Hindlimb muscle (tissue), 1 donor: ENCODE data around the gene TBX20. TPM values are rescaled to one million over a fixed set of nuclear protein-coding genes. Genes with fewer than 3 reads are reported as not detected.
"Not testable (repeated sequence)": the region's sequence is repeated elsewhere in the genome, so short reads cannot be mapped to it uniquely, and the experiment has no call there.

Source experiments
- DNase-seq: peaks from one replicate; pipeline ENCODE4 v3.0.0-alpha.2; 2013
- polyA plus RNA-seq: library from polyadenylated mRNA; unstranded; fragments of 120-200 nt; gene quantifications from one replicate; pipeline ENCODE4 v1.2.1, GENCODE V29; 2013; ENCODE audit not compliant: insufficient read length

Gene TBX20
- polyA plus RNA-seq, 1 donor: not detected

DNA sequence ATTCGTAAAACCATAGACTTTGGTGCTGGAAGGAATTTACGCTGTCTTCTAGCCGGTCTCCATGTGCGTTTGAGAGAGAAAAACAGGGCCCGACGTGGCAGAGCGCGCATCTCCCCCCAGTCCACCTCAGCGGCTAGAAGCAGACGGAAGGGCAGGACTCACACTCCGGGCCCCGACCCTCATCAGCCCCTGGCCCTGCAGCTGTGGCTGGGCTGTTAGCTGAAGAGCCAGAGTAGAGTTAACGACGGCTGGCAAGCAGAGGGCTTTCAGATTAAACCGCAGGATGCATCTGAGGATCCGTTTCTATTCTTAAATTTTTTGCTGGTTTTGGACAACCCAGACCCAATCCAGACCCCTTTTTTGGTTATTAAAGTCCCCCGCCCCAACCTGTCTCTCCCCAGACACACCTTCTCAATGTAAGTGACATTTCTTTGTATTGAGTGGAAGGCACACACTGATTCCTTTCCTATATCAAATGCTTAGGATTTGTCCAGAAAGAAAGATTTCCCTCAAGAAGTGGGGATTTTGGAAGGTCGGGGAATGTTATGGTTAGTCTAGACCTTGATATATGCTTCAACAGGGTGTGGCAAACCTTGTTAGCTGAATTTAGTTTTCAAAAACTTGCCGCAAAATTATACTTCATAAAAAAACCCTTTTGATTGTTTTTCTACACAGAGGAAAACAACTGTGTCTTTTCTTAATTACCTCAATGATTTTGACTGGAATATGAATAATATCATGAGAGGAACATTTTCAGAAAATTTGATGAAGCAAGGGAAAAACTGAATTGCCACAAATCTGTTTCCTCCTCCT lies 1.7 kb upstream of the TBX20 start:
- no peak for DNase-seq

DNA sequence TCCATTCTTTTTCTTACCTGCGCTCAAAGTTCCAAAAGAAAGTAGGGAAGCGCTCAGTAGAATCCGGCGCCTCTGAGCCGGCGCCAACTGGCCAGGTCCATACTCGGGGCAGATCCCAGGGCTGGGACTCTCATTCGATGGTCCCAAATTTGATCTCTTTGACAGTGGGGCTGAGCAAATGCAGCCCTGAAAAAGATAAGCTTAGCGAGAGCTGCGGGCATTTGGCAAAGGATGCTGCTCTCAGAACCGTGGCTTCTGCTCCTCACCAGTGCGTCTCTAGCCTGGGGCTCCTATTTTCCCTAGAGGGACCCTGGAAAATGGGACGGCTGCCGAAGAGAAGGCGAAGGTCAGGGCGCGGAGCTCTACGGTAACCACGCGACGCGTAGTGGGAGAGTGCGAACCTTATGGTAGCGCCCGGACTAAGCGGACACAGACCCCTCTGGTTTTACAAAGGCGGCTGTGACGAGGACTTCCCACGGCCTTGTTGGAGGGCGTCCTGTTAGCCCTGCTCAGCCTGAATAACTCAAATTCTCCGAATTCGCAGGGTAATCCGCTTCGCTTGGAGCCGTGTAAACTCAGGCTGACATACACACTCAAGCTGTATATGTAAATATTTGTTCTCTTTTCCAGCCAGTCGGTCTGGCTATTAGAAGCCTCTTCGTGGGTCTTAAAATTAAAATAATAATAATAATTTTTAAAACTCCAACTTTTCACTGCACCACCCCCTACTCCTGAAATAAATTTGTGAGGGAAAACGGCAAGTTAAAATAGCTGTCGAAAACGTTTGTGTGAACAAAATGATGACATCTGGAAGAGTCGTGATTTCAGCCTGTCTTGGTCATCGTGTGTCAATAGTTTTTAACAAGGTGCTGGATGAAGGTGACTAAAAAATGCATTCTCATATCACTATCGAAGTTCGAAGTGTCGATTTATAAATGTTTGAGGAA lies 869 bp upstream of the TBX20 start:
- no peak for DNase-seq

DNA sequence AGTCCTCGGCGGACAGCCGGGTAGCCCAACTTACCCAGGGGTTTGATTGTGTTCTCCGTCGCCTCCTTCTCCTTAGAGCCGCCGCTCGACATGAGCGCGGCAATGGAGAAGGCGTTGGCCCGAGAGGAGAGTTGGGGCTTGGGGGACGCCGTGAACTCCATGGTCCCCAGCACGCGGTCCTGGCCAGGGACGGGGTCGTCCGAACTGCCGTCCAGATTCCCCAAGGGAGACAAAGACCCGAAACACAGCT lies 515 bp downstream of the TBX20 start:
- DNase-seq: no peak

DNA sequence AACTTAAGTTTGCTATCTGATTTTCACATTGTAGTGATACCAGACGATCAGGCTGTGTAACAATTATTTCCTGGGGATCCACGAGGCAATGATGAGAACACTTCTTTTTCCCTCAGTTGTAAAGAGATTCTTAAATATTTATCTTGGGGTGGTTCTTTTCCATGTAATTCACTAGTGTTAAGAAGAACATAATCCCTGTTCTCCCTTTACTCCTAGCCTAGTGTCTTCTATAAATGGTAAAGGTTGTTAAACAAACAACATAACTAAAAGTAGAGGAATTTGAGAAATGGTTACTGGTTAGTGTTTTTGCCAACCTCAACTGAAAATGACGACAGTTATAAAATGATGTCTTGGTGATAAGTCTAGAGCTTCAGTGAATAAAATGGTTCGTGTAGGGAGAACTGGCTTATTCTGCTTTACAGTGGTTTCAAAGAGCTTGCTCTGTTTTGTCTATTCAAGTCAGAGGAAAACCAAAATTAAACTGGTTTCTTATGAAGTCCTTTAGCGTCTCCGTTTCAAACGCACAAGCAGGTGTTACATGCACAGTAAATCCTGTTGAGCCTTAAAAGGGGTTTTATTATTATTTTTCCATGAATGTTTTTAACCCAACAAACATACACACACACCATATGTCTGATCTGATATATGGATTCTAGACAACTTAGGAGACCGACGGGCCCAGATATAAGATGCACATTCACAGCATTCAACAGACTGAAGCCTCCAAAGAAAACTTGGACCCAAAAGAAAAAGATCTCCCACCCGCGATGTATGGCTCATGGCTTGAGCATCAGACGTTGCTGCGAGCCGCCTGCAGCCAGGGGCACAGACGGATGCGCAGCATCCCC lies 1.1 kb downstream of the TBX20 start:
- DNase-seq: no peak

DNA sequence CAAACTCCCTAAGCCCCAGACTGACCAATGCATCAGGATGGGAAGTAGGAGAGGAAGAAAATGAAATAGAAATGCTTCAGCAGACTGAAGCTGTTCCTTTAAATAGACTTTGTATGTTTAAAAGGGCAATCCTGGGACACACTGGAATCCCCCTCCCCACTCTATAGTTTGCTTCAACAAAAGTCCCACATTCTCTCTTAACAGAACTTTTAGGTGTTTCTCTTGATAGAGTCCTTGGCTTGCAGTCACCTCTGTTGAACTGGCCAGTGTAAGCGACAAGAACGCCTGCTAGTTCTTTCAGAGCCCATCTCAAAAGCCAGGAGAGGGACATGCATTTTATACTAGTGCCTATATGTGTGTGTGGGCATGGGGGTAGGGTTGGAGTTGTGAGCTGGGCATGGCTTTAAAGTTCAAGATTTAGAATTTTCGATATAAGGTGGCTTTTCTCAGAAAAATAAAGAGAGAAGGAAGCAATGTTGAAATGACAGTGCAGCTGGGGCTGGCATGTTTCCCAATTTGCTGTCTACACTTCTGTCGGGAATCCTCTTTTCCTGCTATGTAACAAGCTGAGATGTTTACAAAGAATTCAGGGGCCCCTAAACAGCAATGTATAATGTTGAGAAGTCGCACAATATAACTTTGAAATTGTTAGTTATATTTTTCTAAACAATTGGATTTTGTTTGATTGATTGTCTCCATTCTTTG lies 2.1 kb downstream of the TBX20 start:
- no peak for DNase-seq

DNA sequence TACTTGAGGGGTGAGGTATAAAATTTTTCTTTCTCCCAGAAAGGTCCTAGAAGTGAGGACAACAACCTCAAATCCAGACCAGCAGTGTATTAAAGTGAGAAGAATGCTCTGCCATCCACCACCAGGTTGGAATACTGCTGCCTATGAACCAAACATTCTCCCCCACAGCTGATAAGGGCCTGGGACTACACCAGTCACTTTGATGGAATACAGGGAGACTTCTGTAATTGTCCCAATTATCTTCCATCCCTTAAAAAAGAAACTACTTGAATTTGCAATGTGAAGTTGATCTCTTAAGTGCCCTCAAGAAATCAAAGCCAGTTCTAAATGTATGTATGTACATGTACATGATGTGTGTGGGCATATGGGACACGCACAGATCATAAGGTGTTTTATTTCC lies 3.0 kb downstream of the TBX20 start:
- DNase-seq: no peak

DNA sequence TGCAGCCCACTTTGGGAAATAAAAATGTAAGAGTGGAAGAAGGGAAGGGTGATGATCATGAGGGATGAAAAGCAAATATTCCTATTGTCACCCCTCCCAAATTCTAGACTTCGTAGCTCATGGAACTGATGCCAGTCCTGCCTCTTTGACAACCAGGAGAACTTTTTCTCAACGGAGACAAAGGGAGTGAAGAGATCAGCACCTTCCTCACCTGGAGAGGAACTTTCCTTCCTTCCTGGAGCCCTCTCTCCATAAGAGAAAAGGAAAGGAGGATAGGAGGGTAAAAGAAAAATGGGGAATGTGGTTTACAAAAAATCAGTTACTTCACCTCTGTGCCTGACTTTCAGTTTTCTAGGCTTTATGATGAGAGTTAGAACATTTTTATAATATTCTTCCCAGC lies 3.4 kb downstream of the TBX20 start:
- no peak for DNase-seq

DNA sequence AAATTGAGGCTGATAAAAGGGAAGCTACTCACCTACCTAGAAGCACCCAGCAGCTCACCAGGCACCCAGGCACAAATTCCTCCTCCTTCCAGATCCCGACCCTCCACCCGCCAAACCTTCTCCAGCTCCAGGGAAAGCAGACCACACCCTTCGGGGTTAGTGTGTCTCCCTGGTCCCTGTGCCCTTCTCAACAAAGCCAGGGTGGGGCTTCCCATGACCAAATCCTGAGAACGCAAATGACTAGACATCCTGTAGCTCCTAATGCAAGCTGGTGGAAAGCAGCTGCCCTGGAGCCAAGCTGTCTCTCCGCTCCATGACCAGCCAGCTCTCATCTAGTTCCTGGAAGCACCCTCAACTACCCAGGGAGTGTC lies 4.4 kb downstream of the TBX20 start:
- DNase-seq: no peak

DNA sequence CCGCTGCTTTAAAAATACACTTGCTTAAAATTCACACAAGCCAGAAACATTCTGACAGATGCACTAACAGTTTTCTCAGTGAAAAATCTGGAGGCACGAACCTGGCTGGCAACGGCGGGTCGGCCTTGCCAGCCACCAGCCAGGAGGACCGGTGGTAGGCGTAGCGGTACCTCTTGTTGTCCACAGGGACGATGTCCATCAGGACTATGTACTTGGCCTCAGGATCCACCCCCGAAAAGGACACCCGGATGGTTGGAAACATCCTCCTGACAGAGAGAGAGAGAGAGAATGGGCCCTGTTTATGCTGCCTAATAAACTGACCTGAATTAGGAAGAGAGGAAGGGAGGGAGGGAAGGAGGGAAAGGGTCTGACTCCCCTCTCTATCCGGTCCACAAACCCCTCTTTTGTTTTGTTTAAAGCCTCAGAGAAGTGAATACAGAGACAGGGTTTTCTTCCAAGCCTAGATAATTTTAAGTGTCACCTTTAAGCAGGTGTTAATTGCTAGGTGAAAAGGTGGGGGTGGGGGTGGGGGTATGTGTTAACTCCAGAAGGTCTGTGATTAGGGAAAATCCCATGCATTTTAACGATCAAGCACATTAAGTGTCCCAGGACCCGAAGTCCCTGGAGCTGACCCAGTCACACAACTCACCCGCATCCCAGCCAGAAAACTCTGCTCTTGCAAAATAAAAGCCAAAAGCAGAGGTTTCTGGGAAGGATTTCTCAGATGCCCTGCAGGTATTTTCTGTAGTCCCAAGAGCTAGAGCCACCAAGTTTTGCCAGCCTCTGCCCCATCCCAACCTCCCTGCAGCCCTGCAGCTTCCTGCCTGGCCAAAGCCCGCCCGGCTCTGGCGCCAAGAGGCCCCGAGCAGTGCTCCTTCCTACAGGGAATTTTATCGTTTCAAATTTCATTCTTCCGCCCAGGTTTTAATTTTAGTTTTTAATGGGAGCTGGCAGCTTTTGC lies 5.0 kb downstream of the TBX20 start:
- DNase-seq: no peak

DNA sequence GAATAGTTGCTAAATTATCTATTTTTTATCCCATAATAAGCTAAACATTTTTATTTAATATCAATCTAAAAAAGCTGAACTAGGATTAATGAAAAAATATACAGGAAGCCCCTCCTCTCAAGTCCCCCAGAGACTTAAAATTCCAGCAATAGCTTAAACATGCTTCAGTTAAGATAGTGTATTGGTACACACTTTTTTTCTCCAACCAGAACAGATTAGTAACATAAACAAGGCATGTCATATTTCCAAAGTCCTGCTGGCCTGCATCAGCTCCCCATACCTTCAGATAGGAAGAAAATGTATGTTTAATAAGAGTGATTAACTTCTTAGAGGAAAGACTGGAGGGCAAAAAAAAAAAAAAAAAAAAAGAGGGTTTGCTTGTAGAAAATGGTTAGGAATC lies 7.1 kb downstream of the TBX20 start:
- no peak for DNase-seq

DNA sequence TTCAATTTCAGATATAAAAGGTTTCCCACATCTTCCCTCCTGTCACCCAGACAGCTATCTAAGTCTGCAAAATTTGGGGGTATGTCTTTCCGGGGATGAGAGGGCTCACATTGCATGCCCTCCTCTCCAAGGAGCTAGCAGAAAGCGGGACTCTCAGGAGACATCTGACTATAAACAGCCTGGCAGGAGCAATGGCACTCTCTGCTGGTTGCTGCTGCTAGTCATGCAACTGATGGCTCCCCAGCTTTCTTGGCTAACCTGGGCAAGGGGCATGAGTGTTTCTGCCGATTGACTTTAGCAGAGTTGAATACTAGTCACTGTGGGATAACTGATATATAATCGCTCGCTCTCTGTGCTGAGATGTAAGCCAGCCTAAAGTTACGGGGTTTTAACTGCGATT lies 12.0 kb downstream of the TBX20 start:
- no peak for DNase-seq

DNA sequence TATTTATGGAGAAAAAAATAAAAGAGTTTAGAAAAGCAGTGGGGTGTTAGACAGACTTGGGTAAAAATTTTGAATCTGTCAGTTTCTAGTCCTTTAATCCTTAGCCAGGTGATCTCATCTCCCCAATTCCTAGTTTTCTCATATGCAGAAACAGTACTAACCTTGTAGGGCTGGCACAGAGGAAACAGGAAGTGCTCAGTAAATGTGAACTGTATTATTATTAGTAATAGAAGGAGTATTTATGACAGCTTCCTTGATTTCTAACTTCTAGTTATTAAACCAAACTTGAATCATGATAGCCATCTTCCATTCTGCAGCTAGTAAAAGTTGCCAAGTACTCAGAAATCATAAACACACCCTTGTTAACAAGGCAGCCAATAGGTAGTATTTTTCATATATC lies 12.5 kb downstream of the TBX20 start:
- no peak for DNase-seq

DNA sequence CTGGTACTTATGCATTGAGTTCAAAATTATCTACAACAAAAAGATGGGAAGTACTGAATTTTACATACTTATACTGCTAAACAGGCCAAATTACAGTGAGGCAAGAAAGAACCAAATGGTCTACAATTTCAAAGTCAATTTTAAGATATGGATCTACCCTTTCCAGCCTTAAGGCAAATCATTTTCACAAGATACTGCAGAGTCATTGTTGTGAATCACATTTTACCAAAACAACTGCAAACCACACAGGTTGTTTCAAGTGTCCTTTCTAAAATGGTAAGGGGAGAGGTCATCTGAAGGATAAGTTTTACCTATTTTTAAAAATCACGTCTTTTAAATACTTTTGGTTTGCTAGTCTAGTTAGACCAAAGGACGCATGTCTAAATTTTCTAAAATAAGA lies 12.9 kb downstream of the TBX20 start:
- DNase-seq: not testable (repeated sequence)

DNA sequence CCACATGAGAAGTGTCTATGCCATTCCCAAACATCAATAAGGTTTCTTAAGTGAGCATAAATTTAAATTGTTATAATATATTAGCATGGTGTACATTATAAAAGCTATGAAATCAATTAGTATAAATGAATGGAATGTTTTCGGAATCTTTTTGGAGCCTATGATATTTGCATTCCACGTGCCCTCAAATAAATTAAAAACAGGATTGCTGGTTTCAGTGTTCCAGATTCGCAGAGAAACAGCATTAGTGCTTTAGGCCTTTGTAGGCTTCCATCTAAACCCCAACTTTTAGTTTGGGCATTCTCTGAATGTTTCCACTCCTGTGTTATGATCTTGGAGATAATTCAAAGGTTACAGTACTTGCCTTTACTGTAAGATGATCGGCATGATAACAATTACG lies 15.4 kb downstream of the TBX20 start:
- not testable (repeated sequence) for DNase-seq

DNA sequence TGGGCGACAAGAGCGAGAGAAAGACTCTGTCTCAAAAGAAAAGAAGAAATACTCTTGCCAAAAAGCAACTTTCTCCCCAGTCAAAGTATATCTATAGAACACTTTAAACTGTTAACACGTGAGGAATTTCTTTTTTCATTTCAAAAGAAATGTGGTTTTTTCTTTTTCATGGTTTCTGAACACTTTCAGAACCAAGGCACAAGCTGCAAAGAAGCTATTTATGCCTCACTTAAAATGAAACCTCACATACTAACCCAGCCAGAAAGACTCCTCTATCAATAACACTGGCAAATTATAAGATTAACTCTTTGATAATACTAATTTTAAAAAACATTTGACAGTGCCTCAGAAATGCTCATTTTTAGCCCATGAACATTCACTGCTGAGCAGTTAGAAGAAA lies 20.9 kb downstream of the TBX20 start:
- no peak for DNase-seq

DNA sequence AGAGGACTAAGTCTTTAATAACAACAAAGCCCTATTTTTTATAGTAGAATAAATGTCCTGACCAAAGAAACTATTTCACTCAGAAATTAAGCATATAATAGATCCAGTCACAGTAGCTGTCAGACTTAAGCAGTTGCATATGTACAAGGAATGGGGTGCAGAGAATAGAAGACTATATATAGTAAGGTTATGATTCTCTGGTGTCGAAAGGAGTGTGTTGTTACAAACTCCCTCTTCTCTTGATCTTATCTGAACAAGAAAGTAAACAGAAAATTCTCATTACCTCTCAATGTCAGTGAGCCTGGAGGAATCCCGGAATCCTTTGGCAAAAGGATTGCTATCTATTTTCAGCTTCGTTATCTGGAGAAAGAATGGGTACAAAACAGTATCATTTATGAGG lies 22.7 kb downstream of the TBX20 start:
- not testable (repeated sequence) for DNase-seq

DNA sequence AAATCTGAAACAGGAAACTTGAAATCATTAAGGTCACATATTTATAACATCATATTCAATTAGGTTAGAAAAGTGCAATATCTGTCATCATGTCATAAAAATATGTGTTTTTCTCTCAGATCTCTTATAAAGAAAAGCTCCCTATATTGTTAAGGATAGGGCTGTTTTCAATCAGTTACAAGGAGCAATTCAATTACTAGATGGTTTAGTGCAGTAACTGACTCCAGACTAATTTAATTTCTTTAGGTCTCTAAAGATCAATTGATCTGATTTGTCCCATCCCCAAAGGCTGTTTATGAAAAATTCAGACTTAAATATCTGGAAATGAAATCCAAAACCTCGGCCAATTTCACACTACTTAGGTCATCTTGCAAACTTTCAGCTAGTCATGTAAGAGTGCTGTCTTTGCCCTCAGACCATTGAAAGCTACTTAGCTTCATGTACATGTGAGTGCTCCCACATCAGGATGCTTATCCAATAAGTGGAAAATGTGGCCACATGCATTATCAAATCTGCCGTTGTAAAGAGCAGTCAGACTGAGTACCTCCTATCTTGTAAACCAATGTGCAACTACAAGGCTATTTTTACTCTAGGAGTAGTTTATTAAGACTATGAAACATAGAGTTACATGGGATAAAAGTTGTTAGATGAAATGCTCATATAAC lies 24.7 kb downstream of the TBX20 start:
- not testable (repeated sequence) for DNase-seq

DNA sequence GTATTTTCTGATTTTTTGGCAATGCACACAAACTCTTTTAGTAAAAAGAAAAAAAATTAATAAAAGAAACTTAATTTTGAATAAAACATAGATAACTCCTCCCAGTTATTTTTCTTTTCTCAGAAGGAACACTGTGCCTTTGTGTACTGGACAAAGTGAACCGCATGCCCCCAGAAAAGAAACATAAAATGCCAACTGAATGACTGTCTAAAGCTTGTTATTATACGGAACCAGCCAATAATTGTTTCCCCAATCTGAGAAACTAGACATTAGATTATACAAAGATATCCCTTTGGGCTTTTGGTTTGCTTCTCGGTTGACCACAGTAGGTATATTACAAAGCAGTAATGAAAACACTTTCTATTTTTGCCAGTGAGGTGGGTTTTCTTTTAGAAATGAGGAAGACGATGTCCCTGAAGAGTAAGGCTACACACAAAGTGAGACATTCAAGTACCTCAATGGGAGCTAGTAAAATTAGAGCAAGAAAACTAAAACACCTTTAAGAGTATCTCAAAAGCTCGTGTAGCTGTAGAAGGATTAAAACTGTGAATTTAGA lies 25.3 kb downstream of the TBX20 start:
- not testable (repeated sequence) for DNase-seq

DNA sequence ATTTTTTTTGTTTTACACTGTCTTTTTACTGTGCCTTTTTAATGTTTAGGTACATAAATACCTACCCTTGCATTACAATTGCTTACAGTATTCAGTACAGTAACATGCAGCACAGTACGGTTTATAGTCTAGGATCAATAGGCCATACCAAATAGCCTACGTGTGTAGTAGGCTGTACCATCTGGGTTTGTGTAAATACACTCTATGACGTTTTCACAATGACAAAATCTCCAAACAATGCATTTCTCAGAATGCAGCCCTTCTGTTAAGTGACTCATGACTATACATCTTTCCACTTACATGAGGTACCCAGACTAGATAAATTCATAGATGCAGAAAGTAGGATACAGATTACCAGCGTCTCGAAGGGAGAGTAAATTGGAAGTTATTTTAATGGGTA lies 26.5 kb downstream of the TBX20 start:
- not testable (repeated sequence) for DNase-seq

DNA sequence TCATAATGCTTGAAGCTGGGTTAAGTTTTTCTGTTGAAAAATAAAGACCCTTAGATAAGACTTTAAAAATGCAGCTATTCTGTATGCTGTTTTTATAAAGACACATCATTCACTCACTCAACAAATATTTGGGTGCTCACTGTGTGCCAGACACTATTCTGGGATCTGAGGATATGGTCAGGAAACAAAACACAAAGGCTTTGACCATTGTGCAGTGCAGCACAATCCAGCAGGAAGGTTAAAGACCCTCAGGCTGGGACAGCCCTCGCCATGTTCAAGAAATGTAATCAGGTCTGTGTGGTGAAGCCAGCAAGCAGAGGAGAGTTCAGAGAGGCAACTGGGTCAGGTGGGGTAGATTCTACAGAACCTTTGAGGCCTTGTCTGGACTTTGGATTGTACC lies 31.5 kb downstream of the TBX20 start:
- not testable (repeated sequence) for DNase-seq
